H1 (cell line): ENCODE data around the gene PC. TPM values are rescaled to one million over a fixed set of nuclear protein-coding genes. Genes with fewer than 3 reads are reported as not detected.

ENCODE experiments used
- BCL11A ChIP-seq, 2 experiments: IDR thresholded peaks; one replicate each; pipeline ENCODE4 v1.6.1; 2011; ENCODE audit warnings: low read depth in 2 of 2, low read length in 2 of 2, mild to moderate bottlenecking in 2 of 2
- CHD7 ChIP-seq: fragments of 300-600 bp; sonication (generic); IDR thresholded peaks from 2 replicates; pipeline ENCODE4 v1.7.1; 2012; ENCODE audit warnings: low read length, moderate library complexity, mild to moderate bottlenecking, inconsistent platforms; ENCODE audit not compliant: insufficient replicate concordance
- CTCF ChIP-seq, 3 experiments: IDR thresholded peaks; 1 replicate in 2 of 3; 2 replicates in 1 of 3; pipeline versions ENCODE4 v1.5.1 to v1.6.1; 2011; ENCODE audit warnings: low read length in 3 of 3, mild to moderate bottlenecking in 3 of 3, inconsistent platforms in 2 of 3, low read depth in 1 of 3, moderate library complexity in 1 of 3; ENCODE audit not compliant: insufficient read depth in 1 of 3; ENCODE audit errors: control extremely low read depth in 1 of 3
- EGR1 ChIP-seq: IDR thresholded peaks from 2 replicates; pipeline ENCODE4 v1.6.1; 2011; ENCODE audit warnings: low read depth, low read length, borderline replicate concordance
- KDM4A ChIP-seq: IDR thresholded peaks from one replicate; pipeline ENCODE4 v1.7.1; 2012; ENCODE audit warnings: low read depth, mild to moderate bottlenecking, moderate library complexity, low read length, inconsistent platforms; ENCODE audit not compliant: severe bottlenecking
- NRF1 ChIP-seq: IDR thresholded peaks from 2 replicates; pipeline ENCODE4 v1.6.1; 2011; ENCODE audit warnings: mild to moderate bottlenecking, low read depth, low read length, improper control_type of control experiment
- TBP ChIP-seq: IDR thresholded peaks from 2 replicates; pipeline ENCODE4 v1.6.1; 2011; ENCODE audit warnings: low read depth, low read length, improper control_type of control experiment
- YY1 ChIP-seq: IDR thresholded peaks from 2 replicates; pipeline ENCODE4 v1.6.1; 2011; ENCODE audit warnings: low read depth, mild to moderate bottlenecking, low read length
- polyA plus RNA-seq, 7 experiments: library from polyadenylated mRNA; depleted of rRNA in 3 of 7; stranded (reverse) in 5 of 7; unstranded in 2 of 7; fragments of >200 nt in 5 of 7; fragments of 200-250 nt in 2 of 7; gene quantifications; 1 replicate in 5 of 7; 2 replicates in 1 of 7; 4 replicates in 1 of 7; pipeline versions ENCODE4 v1.2.1 to v1.2.3, GENCODE V29; 2011 to 2013; ENCODE audit warnings: missing spikeins in 2 of 7, mixed read lengths in 2 of 7
- total RNA-seq: library from RNA; stranded (reverse); fragmentation: NEBNext Ultra II Directional; extraction: Animal tissue kit (Norgen Biotek cat#: 25700); gene quantifications from 2 replicates; pipeline ENCODE4 v1.2.1, GENCODE V29; 2021

PC gene
- total and polyA plus RNA-seq, 2 of the 8 experiments (the other 6 are each of a cell fraction or from before 2014, with no cell fraction given), result 11.5 to 27.5 TPM

- TF ChIP-seq CHD7 (no peak), EGR1 (no peak), NRF1 (no peak), TBP (no peak), KDM4A (no peak), BCL11A (IDR thresholded peaks at IDR 0.05; ENCODE audit: low read depth in 2 of 2, low read length in 2 of 2) (no peak), CTCF (IDR thresholded peaks at IDR 0.05; ENCODE audit: control extremely low read depth in 1 of 3, insufficient read depth in 1 of 3, low read depth in 1 of 3, low read length in 3 of 3) (no peak), YY1 (no peak)
Measured at GRCh38 chr11:66800720-66801428, 157.3 kb downstream of the PC start (continued).
